DND-41 (cell line): ENCODE data around the gene MFSD8.

Experiments
- EZH2 ChIP-seq: IDR thresholded peaks from 3 replicates; pipeline ENCODE4 v1.6.1; 2012; ENCODE audit warnings: borderline replicate concordance, low read depth, mild to moderate bottlenecking, moderate library complexity, low read length, inconsistent platforms; ENCODE audit not compliant: severe bottlenecking
- TF ChIP-seq, protein P1 (sequence below): IDR thresholded peaks from 2 replicates; pipeline ENCODE4 v1.5.1; 2012; ENCODE audit warnings: borderline replicate concordance, low read length, moderate library complexity, mild to moderate bottlenecking; ENCODE audit not compliant: poor library complexity, severe bottlenecking; ENCODE audit errors: extremely low read depth

DNA sequence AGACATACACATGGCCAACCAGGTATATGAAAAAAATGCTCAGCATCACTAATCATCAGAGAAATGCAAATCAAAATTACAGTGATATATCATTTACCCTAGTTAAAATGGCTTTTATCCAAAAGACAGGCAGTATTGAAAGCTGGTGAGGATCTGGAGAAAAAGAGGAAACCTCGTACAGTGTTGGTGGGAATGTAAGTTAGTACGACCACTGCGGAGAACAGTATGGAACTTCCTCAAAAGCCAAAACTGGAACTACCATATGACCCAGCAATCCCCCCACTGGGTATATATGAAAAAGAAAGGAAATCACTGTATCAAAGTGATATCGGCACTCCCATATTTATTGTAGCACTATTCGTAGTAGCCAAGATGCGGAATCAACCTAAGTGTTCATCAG is 23.7 kb upstream of the MFSD8 start:
- TF ChIP-seq, protein P1, sequence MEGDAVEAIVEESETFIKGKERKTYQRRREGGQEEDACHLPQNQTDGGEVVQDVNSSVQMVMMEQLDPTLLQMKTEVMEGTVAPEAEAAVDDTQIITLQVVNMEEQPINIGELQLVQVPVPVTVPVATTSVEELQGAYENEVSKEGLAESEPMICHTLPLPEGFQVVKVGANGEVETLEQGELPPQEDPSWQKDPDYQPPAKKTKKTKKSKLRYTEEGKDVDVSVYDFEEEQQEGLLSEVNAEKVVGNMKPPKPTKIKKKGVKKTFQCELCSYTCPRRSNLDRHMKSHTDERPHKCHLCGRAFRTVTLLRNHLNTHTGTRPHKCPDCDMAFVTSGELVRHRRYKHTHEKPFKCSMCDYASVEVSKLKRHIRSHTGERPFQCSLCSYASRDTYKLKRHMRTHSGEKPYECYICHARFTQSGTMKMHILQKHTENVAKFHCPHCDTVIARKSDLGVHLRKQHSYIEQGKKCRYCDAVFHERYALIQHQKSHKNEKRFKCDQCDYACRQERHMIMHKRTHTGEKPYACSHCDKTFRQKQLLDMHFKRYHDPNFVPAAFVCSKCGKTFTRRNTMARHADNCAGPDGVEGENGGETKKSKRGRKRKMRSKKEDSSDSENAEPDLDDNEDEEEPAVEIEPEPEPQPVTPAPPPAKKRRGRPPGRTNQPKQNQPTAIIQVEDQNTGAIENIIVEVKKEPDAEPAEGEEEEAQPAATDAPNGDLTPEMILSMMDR = no peak
- TF ChIP-seq EZH2 = no peak
